ENCODE measurements around the gene SGMS1.
"Not testable (repeated sequence)": the region's sequence is repeated elsewhere in the genome, so short reads cannot be mapped to it uniquely, and the experiment has no call there.

SGMS1 gene

DNA sequence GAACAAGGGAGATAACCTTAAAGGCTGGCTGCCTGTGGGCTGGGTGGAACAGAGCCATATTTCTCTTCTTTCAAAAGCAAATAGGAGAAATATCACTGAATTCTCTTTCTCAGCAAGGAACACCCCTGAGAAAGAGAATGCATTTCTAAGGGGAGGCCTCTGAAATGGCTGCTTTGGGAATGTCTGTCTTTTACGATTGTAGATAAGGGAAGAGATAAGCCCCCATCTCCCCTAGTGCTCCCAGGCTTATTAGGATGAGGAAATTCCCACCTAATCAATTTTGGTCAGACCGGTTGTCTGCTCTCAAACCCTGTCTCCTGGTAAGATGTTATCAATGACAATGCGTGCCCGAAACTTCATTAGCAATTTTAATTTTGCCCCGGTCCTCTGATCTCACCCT is 178.0 kb downstream of the SGMS1 start:
- not testable (repeated sequence) for DNase-seq

GRCh38 chr10:50440489-50440888 is 183.3 kb downstream of the SGMS1 start:
- DNase-seq = no peak

DNA sequence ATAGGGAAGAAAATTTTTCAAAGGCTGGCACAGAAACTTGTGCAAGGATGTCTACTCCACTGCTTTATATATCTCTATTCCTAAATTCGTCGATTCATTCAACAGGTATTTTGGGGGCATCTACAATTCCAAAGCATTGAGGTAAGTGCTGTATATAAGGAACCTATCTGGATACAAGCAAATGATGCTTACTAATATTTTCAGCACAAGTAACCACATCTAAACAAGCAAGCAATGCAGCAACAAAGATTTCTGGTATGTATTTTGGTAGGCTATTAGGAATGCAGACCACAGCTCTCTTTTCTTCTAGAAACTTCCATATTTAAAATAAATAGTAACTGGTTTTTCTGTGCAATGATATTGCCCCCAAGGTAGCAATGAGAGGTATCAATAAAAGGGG is 183.9 kb downstream of the SGMS1 start:
- no peak for DNase-seq

DNA sequence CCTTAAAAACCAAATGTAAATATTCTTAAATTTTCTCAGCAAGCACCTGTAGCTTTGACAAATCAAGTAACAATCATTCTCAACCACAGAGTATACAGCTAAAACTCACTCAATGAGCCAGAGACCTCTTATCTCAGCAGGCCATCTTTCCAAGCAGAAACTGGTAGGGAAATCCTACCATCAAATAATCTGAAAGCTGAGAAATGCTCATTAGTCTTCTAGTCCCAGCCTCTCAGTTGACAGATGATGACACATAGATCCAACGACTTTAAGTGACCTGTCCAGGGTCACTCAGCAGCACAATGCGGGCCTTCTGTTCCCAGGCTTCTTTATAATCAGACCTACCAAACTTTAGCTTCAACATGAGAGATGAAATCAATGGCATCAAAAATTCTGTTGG is 184.6 kb downstream of the SGMS1 start:
- no peak for DNase-seq

- no peak for DNase-seq
Observed at GRCh38 chr10:50438049-50438936, 185.5 kb downstream of the SGMS1 start.

- no peak for DNase-seq
Observed at GRCh38 chr10:50437248-50437647, 186.5 kb downstream of the SGMS1 start.

DNA sequence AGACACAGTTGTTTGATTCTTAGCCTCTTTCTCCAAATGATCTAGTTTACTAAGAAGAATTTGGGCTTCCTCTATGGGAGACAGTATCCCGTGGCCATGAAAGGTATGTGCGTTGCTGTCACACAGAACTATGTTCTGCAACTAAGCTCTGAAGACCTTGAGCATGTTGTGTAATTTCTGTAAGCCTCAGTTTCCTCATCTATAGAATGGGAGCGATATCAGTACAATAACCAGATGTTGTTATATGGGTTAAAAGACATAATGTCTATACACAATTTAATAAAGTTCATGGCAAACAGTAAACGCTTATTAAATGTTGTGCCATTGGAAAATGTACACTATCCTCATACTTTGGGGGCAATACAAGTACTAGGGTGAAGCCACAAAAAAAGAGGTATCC is 187.0 kb downstream of the SGMS1 start:
- no peak for DNase-seq

DNA sequence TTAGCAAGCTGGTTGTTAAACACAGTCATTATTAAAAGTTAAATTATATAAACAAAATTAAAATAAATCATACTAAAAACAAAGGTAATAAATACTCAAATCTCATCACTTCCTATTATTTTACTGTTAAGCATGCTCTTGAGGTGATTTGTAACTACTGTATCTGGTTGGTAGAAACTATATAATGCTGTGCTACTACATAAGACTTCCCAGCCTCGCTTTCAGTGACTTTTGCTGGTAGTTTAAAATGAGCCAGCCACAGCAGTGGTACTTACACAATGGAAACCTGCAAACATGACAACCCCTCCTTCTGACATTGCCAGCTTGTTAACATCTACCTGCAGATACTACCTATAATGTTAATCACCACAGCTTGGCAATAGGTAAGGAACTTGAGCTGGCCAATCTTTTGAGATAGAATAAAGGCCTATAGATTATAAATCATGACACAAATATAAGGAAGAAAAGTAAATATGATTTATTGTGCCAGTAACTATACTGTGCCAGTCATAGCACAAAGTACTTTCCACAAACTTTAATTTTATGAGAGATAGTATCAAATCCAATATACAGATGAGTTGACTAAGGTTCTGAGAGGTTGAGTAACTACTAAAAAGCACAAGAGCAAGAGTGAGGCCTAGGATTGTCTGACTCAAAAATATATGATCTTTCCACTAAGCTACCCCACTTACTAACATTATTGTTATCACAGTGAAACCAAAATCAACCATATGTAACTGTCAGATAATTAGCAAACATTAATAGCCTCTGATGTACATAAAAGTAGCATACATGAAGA is 191.3 kb downstream of the SGMS1 start:
- no peak for DNase-seq

DNA sequence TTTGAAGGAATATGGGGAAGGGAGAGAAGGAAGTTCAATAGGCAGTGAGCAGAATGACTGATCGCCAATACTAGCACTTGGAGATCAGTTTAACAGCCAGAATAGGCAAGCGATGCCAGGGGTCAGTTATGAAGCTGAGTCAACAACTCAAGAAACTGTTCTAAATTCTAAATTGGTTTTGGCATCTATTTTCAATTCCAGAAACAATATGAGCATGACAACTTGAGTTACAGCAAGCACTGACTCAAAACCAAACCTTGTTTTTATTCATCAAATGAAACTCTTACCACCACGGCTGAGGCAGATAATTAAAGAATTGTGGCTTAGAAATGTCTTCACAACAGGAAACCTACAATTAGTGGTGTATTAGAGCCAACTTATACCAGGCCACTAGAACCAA is 192.0 kb downstream of the SGMS1 start:
- peak in 1 of 2 experiments; percentile 44 for DNase-seq

DNA sequence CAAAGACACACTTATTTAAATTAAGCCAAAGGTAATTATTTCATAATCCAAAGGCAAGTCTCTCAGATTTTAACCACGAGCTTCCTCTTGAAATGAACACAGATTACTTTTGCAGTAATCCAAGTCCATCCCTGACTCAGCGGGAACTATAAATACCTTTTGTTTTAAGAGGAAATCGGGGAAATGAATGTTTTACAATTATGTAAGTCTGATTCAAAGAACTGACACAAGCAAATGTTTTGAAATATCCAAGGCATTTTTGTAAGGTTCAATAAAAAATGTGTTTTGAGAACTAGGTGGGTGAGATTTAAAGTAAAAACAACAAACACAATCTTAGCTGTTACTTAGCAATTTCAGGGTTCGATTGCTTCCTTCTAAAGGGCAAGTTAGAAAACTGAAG is 192.6 kb downstream of the SGMS1 start:
- DNase-seq = no peak

GRCh38 chr10:50426485-50426884 is 197.3 kb downstream of the SGMS1 start:
- no peak for DNase-seq

DNA sequence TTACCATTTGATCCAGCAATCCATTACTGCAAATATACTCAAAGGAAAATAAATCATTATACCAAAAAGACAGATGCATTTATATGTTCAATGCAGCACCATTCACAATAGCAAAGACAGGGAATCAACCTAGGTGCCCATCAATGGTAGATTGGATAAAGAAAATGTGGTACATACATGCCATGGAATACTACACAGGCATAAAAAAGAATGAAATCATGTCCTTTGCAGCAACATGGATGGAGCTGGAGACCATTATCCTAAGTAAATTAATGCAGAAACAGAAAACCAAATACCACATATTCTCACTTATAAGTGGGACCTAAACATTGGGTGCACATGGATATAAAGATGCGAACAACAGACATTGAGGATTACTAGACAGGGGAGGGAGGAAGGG is 198.5 kb downstream of the SGMS1 start:
- DNase-seq = not testable (repeated sequence)

GRCh38 chr10:50423448-50423847 is 200.3 kb downstream of the SGMS1 start:
- no peak for DNase-seq

DNA sequence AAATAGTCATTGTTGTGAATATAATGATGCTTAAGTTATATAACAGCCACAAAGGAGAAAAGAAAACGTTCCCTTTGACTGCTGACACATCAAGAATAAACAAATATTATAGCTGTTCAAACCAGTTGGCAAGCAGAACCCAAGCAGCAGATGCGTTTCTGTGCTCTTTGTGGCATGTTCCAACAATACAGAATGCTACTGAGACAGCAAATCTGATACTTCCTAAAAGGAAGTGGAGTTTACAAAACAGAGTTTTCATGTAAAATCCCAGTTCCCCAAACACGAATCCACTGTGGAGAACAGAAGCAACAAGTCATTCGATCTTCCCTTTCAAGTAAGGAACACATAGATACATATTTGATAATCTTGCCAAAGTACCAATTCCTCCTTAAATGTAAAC is 201.5 kb downstream of the SGMS1 start:
- DNase-seq = no peak

DNA sequence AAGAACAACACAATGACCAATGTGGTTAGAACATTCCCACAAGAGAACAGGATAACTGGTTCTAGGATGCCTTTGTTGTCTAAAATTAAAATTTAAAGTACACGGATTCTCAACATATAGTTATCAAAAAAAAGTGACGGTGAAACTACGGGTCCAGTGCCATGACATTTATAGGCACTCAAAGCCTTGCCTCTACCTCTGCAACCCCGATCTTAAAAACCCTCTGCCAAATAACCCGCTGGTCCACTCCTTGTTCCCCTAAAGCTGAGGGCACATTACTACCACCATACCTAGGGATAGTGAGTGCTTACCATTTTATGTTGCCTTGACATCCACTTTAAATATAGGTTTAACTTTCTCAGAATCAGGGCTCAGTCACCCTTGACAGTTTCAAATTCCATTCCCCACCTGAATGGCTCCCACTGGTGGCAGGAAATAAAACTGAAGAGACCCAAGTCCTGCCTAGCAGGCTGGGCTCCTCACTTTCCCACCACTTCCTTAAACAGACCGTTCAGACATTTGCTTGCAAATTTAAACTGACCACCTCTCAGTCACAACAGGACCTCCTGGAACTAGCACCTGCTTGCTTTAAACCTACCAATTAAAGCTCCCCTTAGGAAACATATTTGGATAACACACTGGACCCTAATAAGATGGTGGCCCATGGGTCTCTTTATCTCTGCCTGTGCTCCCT is 202.6 kb downstream of the SGMS1 start:
- DNase-seq = peak; percentile 40 to 47

GRCh38 chr10:50420196-50420595 is 203.6 kb downstream of the SGMS1 start:
- no peak for DNase-seq

DNA sequence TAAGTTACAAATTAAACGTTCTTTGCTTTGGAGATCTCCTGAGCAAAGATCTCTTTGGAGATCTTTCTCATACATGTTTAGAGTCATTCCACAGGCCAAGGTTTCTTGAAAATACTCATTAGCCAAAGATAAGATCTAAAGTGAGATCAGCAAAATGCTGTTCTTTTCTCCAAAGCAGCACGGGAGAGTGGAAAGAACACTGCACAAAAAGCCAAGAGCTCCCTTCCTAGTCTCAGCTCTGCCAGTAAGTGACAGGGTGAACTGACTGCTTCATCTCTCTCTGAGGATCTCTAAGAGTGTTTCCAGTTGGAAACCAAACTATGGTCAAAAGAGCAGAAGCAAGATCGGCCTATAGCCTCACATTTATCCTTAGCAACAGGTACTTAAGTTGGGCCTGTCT is 204.0 kb downstream of the SGMS1 start:
- DNase-seq = no peak

- DNase-seq = no peak
Observed at GRCh38 chr10:50419091-50419490, 204.7 kb downstream of the SGMS1 start.

- DNase-seq = peak; percentile 66 to 71
Observed at GRCh38 chr10:50417886-50418830, 205.6 kb downstream of the SGMS1 start.

DNA sequence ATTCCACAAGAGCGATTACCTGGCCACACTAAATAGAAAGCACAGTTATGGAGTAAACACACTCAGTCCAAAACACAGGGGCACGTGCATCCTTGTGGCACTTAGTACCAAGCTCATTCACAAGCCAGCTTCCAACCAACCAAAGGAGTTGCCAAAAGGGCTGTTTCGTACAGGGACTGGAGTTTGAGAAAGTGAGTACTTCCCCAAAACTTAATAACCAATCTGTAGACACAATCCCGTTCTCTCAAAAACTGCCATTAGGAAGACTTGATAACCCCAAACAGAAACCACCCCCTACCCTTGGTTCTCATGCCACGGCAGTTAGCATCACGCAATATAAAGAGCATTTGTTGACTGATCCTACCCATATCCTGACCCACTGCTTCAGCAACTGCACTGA is 206.3 kb downstream of the SGMS1 start:
- no peak for DNase-seq

DNA sequence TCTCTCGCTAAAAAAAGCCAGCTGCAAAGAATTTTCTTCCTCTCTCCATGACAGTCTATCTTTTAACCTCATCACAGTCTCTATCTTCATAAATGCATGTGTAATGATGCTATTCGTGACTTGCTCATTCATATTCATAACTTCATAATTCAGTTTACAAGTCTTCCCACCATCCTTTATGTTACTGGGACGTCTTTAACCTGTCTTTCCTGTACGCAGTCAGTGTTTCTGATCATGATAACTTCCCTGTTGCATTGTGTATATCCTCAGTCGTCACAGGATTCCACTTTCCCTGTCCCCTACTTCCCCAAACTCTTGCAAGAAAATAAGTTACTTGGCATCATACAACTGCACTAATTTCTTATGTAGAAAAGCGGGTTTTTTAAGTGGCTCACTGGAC is 206.9 kb downstream of the SGMS1 start:
- DNase-seq = no peak

- no peak for DNase-seq
Observed at GRCh38 chr10:50416181-50416824, 207.5 kb downstream of the SGMS1 start.
